ENCODE results near the gene CRYM.
A peak's percentile ranks its signal among the peaks of the same experiment; 100 is the strongest.

DNA sequence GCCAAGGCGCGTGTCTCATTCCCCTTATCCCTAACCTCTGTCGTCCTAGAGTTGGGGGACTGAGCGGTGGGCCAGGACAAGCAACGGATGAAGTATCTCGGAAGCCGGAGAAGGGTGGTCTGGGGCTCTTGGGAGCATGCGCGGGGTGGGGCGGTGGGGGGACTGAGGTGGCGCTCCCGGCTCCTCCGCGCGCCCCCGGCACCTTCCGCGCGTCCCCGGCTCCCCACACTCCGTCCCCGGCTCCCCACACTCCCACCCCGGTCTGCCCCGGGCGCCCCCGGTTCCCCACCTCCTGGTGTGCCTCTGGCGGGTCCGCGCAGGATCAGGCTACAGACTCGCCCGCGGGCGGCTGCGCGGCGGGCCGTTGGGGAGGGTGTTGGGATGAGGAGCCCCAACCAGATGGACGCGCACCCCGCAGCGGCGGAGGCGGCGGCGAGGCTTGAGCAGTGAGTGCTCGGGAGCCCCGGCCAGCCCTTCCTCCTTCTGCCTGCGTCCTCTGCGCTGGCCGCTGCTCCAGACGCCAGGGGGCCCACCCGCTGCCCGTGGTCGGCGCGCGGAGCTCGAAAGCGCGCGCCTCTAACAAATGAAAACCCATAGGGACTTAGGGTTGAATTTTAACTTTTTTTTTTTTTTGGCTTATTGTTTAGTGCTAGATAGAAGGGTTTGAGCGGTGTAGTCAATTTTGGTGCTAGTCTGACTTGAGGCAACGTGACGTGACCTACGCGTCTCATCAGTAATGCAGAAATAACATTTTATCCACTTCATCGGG lies 5.6 kb upstream of the CRYM start:
- TF ChIP-seq EZH2phosphoT487 (conservative IDR thresholded peaks at IDR 0.05; ENCODE audit: low read length), result no peak
- TF ChIP-seq, protein P1, sequence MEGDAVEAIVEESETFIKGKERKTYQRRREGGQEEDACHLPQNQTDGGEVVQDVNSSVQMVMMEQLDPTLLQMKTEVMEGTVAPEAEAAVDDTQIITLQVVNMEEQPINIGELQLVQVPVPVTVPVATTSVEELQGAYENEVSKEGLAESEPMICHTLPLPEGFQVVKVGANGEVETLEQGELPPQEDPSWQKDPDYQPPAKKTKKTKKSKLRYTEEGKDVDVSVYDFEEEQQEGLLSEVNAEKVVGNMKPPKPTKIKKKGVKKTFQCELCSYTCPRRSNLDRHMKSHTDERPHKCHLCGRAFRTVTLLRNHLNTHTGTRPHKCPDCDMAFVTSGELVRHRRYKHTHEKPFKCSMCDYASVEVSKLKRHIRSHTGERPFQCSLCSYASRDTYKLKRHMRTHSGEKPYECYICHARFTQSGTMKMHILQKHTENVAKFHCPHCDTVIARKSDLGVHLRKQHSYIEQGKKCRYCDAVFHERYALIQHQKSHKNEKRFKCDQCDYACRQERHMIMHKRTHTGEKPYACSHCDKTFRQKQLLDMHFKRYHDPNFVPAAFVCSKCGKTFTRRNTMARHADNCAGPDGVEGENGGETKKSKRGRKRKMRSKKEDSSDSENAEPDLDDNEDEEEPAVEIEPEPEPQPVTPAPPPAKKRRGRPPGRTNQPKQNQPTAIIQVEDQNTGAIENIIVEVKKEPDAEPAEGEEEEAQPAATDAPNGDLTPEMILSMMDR (IDR thresholded peaks at IDR 0.05; ENCODE audit: insufficient read depth, low read length, poor library complexity, severe bottlenecking), result peak; percentile 11
